ENCODE measurements around the gene RND3. TPM values are rescaled to one million over a fixed set of nuclear protein-coding genes. Genes with fewer than 3 reads are reported as not detected.

Gene RND3
- total RNA-seq, 4 donors from 2014 or later: 12.6 to 69.4 (median 41.1) TPM

GRCh38 chr2:150466741-150467620 lies 20.5 kb downstream of the RND3 start:
- TF ChIP-seq POLR2A (IDR thresholded peaks at IDR 0.05) (no peak), CTCF (IDR thresholded peaks at IDR 0.05) (no peak)
- intact Hi-C loops (cut with DNase I; ENCODE audit: low total_unique reads): no loop called here
- Histone ChIP-seq H3K4me1 (peaks cover 0 to 3% of the 10 kb centered on the region in 2 donors), H3K27me3 (no peaks in the 10 kb centered on the region), H3K9me3 (no peaks in the 10 kb centered on the region), H3K4me3 (no peak overlapping the region), H3K36me3 (no peaks in the 10 kb centered on the region), H3K27ac (peak overlapping the region; percentile 63 to 72)
- DNase-seq: no peak

GRCh38 chr2:150465703-150466569 lies 21.5 kb downstream of the RND3 start:
- TF ChIP-seq CTCF (IDR thresholded peaks at IDR 0.05) (no peak), POLR2A (IDR thresholded peaks at IDR 0.05) (no peak)
- intact Hi-C loops (cut with DNase I; ENCODE audit: low total_unique reads): no loop called here
- Histone ChIP-seq H3K36me3 (no peaks in the 10 kb centered on the region), H3K4me3 (no peak overlapping the region), H3K27me3 (no peaks in the 10 kb centered on the region), H3K4me1 (peaks cover 0 to 3% of the 10 kb centered on the region in 2 donors), H3K27ac (peak overlapping the region; percentile 63 to 72), H3K9me3 (no peaks in the 10 kb centered on the region)
- DNase-seq: no peak

GRCh38 chr2:150464986-150465385 lies 22.5 kb downstream of the RND3 start:
- no peaks in the 10 kb centered on the region for H3K9me3 ChIP-seq
- H3K4me1 ChIP-seq: peaks cover 0 to 3% of the 10 kb centered on the region in 2 donors
- no peaks in the 10 kb centered on the region for H3K27me3 ChIP-seq
- TF ChIP-seq POLR2A (IDR thresholded peaks at IDR 0.05) (no peak), CTCF (IDR thresholded peaks at IDR 0.05) (no peak)
- DNase-seq: no peak
- H3K27ac ChIP-seq: peak overlapping the region in 1 of 2 donors; percentile 72
- H3K4me3 ChIP-seq: no peak overlapping the region
- intact Hi-C loops (cut with DNase I; ENCODE audit: low total_unique reads): no loop called here
- H3K36me3 ChIP-seq: no peaks in the 10 kb centered on the region

- intact Hi-C loops (cut with DNase I; ENCODE audit: low total_unique reads): no loop called here
Observed at GRCh38 chr2:150464270-150464669, 23.2 kb downstream of the RND3 start.

More at GRCh38 chr2:150464270-150464669, 23.2 kb downstream of the RND3 start:
- no peak overlapping the region for H3K4me3 ChIP-seq
- H3K4me1 ChIP-seq: peaks cover 0 to 3% of the 10 kb centered on the region in 2 donors
- no peaks in the 10 kb centered on the region for H3K9me3 ChIP-seq
- no peak overlapping the region for H3K27ac ChIP-seq
- H3K27me3 ChIP-seq: no peaks in the 10 kb centered on the region
- no peaks in the 10 kb centered on the region for H3K36me3 ChIP-seq
- TF ChIP-seq POLR2A (IDR thresholded peaks at IDR 0.05) (no peak), CTCF (IDR thresholded peaks at IDR 0.05) (no peak)
- no peak for DNase-seq
